Measurements from ENCODE around the gene KRT6A.
"Not testable (repeated sequence)": the region's sequence is repeated elsewhere in the genome, so short reads cannot be mapped to it uniquely, and the experiment has no call there.

The KRT6A gene

GRCh38 chr12:52473768-52474167, 19.3 kb downstream of the KRT6A start, which contains the start of gene KRT6C:
KRT6C (minus strand) TSS chr12:52473805; CDS start chr12:52473737, 68 bp downstream.
- DNase-seq (ENCODE audit: low read depth in 4 of 4, low spot score in 1 of 4), result no peak

- DNase-seq (ENCODE audit: low read depth in 4 of 4, low spot score in 1 of 4), result no peak
Measured at GRCh38 chr12:52469853-52470252, 23.2 kb downstream of the KRT6A start.

- DNase-seq (ENCODE audit: low read depth in 4 of 4, low spot score in 1 of 4), result no peak
Measured at GRCh38 chr12:52464897-52465296, 28.2 kb downstream of the KRT6A start.

- no peak for DNase-seq (ENCODE audit: low read depth in 4 of 4, low spot score in 1 of 4)
Measured at GRCh38 chr12:52461693-52462092, 31.4 kb downstream of the KRT6A start.

- no peak for DNase-seq (ENCODE audit: low read depth in 4 of 4, low spot score in 1 of 4)
Measured at GRCh38 chr12:52458861-52459260, 34.2 kb downstream of the KRT6A start.

GRCh38 chr12:52455821-52456220, 37.2 kb downstream of the KRT6A start:
- no peak for DNase-seq (ENCODE audit: low read depth in 4 of 4, low spot score in 1 of 4)

- DNase-seq (ENCODE audit: low read depth in 4 of 4, low spot score in 1 of 4), result no peak
Measured at GRCh38 chr12:52454411-52455201, 38.5 kb downstream of the KRT6A start.

- no peak for DNase-seq (ENCODE audit: low read depth in 4 of 4, low spot score in 1 of 4)
Measured at GRCh38 chr12:52452101-52452500, 41.0 kb downstream of the KRT6A start, which contains the start of gene KRT6B. KRT6B (minus strand) TSS chr12:52452146; CDS start chr12:52452078, 68 bp downstream.

GRCh38 chr12:52448228-52448627, 44.8 kb downstream of the KRT6A start:
- DNase-seq (ENCODE audit: low read depth in 4 of 4, low spot score in 1 of 4), result no peak

- not testable (repeated sequence) for DNase-seq (ENCODE audit: low read depth in 4 of 4, low spot score in 1 of 4)
Measured at GRCh38 chr12:52447196-52447595, 45.9 kb downstream of the KRT6A start.

- no peak for DNase-seq (ENCODE audit: low read depth in 4 of 4, low spot score in 1 of 4)
Measured at GRCh38 chr12:52446367-52447045, 46.6 kb downstream of the KRT6A start.

GRCh38 chr12:52445876-52446275, 47.2 kb downstream of the KRT6A start:
- DNase-seq (ENCODE audit: low read depth in 4 of 4, low spot score in 1 of 4), result no peak

- DNase-seq (ENCODE audit: low read depth in 4 of 4, low spot score in 1 of 4), result no peak
Measured at GRCh38 chr12:52444647-52445595, 48.1 kb downstream of the KRT6A start.

- no peak for DNase-seq (ENCODE audit: low read depth in 4 of 4, low spot score in 1 of 4)
Measured at GRCh38 chr12:52443966-52444365, 49.1 kb downstream of the KRT6A start.

- DNase-seq (ENCODE audit: low read depth in 4 of 4, low spot score in 1 of 4), result no peak
Measured at GRCh38 chr12:52442600-52443061, 50.4 kb downstream of the KRT6A start.

- no peak for DNase-seq (ENCODE audit: low read depth in 4 of 4, low spot score in 1 of 4)
Measured at GRCh38 chr12:52441320-52441911, 51.6 kb downstream of the KRT6A start.

- no peak for DNase-seq (ENCODE audit: low read depth in 4 of 4, low spot score in 1 of 4)
Measured at GRCh38 chr12:52440821-52441319, 52.2 kb downstream of the KRT6A start.

GRCh38 chr12:52439845-52440244, 53.2 kb downstream of the KRT6A start:
- no peak for DNase-seq (ENCODE audit: low read depth in 4 of 4, low spot score in 1 of 4)

- no peak for DNase-seq (ENCODE audit: low read depth in 4 of 4, low spot score in 1 of 4)
Measured at GRCh38 chr12:52439420-52439819, 53.6 kb downstream of the KRT6A start.
